SHP77 (cell line): ENCODE measurements around the gene HLTF.
"Not testable (repeated sequence)": the region's sequence is repeated elsewhere in the genome, so short reads cannot be mapped to it uniquely, and the experiment has no call there.

Experiments used
- DNase-seq, 2 experiments: peaks; one replicate each; lab custom pipeline; 2025; lab: John Stamatoyannopoulos, UW

The HLTF gene

DNA sequence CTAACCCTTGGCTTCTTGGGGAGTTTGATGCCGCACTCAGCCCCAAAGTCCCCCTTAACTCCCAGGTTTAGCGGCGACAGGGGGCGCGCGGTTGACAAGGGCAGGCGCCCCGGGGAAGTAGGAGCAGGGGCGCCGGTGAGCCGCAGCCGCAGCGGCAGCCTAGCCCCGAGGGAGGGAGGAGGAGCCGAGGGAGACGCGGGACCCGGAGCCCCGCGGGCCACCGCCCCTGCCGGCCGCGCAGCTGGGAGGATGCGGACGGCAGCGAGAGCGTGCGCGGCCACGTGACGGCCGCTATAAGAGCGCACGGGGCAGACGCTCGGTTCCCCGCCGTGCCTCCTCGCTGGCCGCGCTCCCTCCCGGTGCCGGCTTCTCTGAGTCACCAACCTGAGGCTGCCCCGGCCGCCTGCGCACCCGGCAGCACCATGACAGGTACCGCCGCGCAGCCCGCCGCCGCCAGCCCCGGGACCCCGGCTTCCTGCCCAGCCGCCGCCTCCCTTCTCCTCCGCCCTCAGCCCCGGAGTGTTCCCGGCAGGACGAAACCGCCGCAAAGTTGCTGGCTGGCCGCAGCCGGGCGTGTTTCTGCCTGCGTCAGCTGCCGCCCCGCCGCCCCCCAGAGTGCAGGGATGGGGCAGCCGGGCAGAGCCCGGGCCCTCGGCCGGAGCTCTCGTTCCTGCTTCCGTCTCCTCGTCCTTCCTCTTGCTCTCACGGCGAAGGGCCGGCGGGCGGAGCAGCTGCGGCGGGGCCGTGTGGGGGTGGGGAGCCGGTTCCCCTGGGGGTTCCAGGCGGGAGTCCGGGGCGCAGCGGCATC is 94.9 kb downstream of the HLTF start, which contains the start of gene GYG1:
Gene GYG1, plus strand, starts transcription at position 322 of the 808 bp plus-strand sequence. Its CDS starts 101 bp downstream, at position 423.
- peak; percentile 84 to 91 for DNase-seq

- DNase-seq = no peak
Measured at GRCh38 chr3:148990236-148990635, 96.1 kb downstream of the HLTF start.

DNA sequence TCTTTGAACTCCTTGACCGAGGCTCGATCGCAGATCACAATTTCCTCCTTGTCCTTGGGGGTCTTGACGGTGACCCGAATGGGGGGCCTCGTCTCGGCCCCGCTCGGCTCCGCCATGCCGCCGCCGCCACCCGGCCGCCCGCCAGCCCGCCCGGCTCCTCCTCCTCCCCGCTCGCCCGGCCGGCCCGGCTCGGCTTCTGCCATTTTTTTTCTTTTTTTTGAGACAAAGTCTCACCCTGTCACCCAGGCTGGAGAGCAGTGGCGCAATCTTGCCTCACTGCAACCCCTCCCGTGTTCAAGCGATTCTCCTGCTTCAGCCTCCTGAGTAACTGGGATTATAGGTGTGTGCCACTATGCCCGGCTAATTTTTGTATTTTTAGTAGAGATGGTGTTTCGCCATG is 98.8 kb downstream of the HLTF start:
- not testable (repeated sequence) for DNase-seq

- DNase-seq = no peak
Measured at GRCh38 chr3:148981273-148981672, 105.1 kb downstream of the HLTF start.
